RWPE2 (cell line): ENCODE results near the gene DEFB112.
A peak's percentile ranks its signal among the peaks of the same experiment; 100 is the strongest.

Experiments
- ATAC-seq: fragments of 200-7000 bp; cut with Tn5 transposase; 3 replicates; pipeline ENCODE4 v1.9.1; 2021; ENCODE audit warnings: low read depth
- DNase-seq: peaks from one replicate; pipeline ENCODE4 v3.0.0-alpha.2; 2020; ENCODE audit warnings: low spot score
- H3K27ac ChIP-seq: fragments of 450-650 bp; 2 replicates; pipeline ENCODE4 v1.5.1; 2017; ENCODE audit warnings: mild to moderate bottlenecking; ENCODE audit not compliant: poor library complexity, severe bottlenecking
- H3K27me3 ChIP-seq: fragments of 250-450 bp; sonication (Bioruptor Pico); 2 replicates; pipeline ENCODE4 v1.5.1; 2021; ENCODE audit warnings: mild to moderate bottlenecking, moderate library complexity; ENCODE audit not compliant: insufficient read depth, poor library complexity, severe bottlenecking
- H3K36me3 ChIP-seq: fragments of 250-450 bp; sonication (Bioruptor Pico); 2 replicates; pipeline ENCODE4 v1.5.1; 2020; ENCODE audit warnings: low read depth, mild to moderate bottlenecking, moderate library complexity
- H3K4me1 ChIP-seq: fragments of 250-450 bp; sonication (Bioruptor Pico); 2 replicates; pipeline ENCODE4 v1.5.1; 2021; ENCODE audit warnings: mild to moderate bottlenecking, moderate library complexity; ENCODE audit not compliant: insufficient read depth, poor library complexity, severe bottlenecking
- H3K4me3 ChIP-seq: fragments of 250-450 bp; sonication (Bioruptor Pico); 2 replicates; pipeline ENCODE4 v1.5.1; 2021; ENCODE audit warnings: mild to moderate bottlenecking, moderate library complexity; ENCODE audit not compliant: severe bottlenecking
- H3K9me3 ChIP-seq: fragments of 250-450 bp; sonication (Bioruptor Pico); 2 replicates; pipeline ENCODE4 v1.5.1; 2021; ENCODE audit warnings: mild to moderate bottlenecking, moderate library complexity; ENCODE audit not compliant: severe bottlenecking
- TF ChIP-seq, protein P1 (sequence below): fragments of 450-650 bp; IDR thresholded peaks from one replicate; pipeline ENCODE4 v1.5.1; 2017; ENCODE audit warnings: mild to moderate bottlenecking, moderate library complexity; ENCODE audit not compliant: poor library complexity, severe bottlenecking

Gene DEFB112

DNA sequence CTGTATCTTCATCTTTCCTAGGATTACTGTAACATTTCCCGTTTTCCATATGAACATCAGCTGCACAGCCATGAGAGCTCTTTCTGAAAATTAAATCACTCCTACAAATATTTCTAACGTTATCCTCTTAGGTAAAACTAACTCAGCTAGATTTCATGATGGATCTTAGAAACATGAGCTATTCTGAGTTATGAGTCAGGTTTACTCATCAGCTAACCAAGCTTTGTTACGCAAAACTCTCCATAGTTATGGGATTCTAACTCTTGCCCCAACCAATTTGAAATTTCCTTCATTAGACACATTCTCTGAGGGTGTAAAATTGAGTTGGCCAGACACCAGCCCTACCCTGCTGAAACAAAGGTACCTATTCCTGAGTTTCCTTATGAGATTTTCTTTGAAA lies 41.9 kb downstream of the DEFB112 start:
- Histone ChIP-seq H3K4me3 (no peak overlapping the region), H3K4me1 (peaks cover 7% of the 10 kb centered on the region), H3K9me3 (no peaks in the 10 kb centered on the region), H3K27me3 (no peaks in the 10 kb centered on the region), H3K27ac (no peak overlapping the region), H3K36me3 (no peaks in the 10 kb centered on the region)
- ATAC-seq (peak; percentile 95), DNase-seq (no peak)
- TF ChIP-seq, protein P1, sequence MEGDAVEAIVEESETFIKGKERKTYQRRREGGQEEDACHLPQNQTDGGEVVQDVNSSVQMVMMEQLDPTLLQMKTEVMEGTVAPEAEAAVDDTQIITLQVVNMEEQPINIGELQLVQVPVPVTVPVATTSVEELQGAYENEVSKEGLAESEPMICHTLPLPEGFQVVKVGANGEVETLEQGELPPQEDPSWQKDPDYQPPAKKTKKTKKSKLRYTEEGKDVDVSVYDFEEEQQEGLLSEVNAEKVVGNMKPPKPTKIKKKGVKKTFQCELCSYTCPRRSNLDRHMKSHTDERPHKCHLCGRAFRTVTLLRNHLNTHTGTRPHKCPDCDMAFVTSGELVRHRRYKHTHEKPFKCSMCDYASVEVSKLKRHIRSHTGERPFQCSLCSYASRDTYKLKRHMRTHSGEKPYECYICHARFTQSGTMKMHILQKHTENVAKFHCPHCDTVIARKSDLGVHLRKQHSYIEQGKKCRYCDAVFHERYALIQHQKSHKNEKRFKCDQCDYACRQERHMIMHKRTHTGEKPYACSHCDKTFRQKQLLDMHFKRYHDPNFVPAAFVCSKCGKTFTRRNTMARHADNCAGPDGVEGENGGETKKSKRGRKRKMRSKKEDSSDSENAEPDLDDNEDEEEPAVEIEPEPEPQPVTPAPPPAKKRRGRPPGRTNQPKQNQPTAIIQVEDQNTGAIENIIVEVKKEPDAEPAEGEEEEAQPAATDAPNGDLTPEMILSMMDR: no peak

DNA sequence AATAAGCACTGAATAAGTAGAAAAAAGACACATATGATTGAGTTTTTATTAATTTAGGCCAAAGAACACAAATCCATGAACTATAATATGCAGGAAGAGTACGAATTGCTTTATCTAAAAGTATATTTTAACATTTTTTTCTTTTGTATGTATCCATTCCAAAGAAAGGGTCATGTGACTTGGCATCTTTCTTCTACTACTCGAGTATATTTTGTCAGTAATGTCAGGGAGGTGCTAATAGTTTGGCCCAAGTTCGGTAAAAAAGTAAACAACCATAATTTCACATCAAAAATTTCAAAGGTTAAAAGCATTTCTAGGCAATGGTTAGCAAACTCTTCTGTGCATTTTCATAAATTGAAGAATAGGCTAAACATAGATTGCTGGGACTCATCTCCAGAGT lies 46.6 kb downstream of the DEFB112 start:
- DNase-seq: no peak
- no peaks in the 10 kb centered on the region for H3K36me3 ChIP-seq
- H3K27me3 ChIP-seq: no peaks in the 10 kb centered on the region
- H3K4me1 ChIP-seq: peaks cover 5% of the 10 kb centered on the region
- TF ChIP-seq, protein P1: no peak
- H3K9me3 ChIP-seq: no peaks in the 10 kb centered on the region
- H3K4me3 ChIP-seq: no peak overlapping the region
- H3K27ac ChIP-seq: no peak overlapping the region
- no peak for ATAC-seq

DNA sequence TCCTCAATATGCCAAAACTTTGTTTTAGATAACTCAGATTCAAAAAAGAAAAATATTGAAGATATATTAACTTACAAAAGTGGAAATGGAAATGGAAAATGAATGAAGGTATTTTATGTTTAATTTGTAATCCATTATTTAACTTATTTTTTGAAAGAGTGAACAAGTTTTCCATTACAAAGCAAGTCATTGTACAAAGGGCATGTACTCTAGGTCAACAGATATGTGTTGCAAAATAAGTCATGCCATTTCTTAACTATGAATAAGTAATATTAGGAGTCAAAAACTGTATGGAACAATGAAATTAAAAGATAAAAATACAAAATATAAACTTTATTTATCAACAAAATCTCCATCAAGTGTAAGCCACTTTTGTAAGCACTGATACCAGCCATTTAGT lies 54.5 kb downstream of the DEFB112 start:
- TF ChIP-seq, protein P1: no peak
- Histone ChIP-seq H3K27me3 (no peaks in the 10 kb centered on the region), H3K9me3 (peaks cover 3% of the 10 kb centered on the region), H3K4me3 (no peak overlapping the region), H3K36me3 (no peaks in the 10 kb centered on the region), H3K4me1 (no peaks in the 10 kb centered on the region), H3K27ac (no peak overlapping the region)
- ATAC-seq (no peak), DNase-seq (no peak)
